ENCODE measurements around the gene ITGAX.

- no peak for TF ChIP-seq CTCF (IDR thresholded peaks at IDR 0.05)
- no peak for TF ChIP-seq ZFX (IDR thresholded peaks at IDR 0.05; ENCODE audit: borderline replicate concordance)
These were observed 23.7 kb upstream of the ITGAX start for GRCh38 chr16:31331141-31331764.
